Type B pancreatic cell (in vitro differentiated cells): ENCODE measurements around the gene TBC1D5. TPM values are rescaled to one million over a fixed set of nuclear protein-coding genes. Genes with fewer than 3 reads are reported as not detected.
A peak's percentile ranks its signal among the peaks of the same experiment; 100 is the strongest.

ENCODE experiments used
- DNase-seq: peaks from one replicate; pipeline ENCODE4 v3.0.0; 2021; ENCODE audit warnings: mixed read lengths; ENCODE audit not compliant: unreplicated experiment; ENCODE audit errors: extremely low spot score
- H3K27ac Mint-ChIP-seq: 2 replicates; pipeline ENCODE4 v1.8.0; 2021; ENCODE audit warnings: mild to moderate bottlenecking, mixed read lengths
- H3K27me3 Mint-ChIP-seq: 2 replicates; pipeline ENCODE4 v1.8.0; 2021; ENCODE audit warnings: mixed read lengths
- H3K36me3 Mint-ChIP-seq: 2 replicates; pipeline ENCODE4 v1.8.0; 2021; ENCODE audit warnings: mixed read lengths
- H3K4me1 Mint-ChIP-seq: one replicate; pipeline ENCODE4 v1.8.0; 2021; ENCODE audit warnings: mixed read lengths; ENCODE audit not compliant: unreplicated experiment
- H3K4me3 Mint-ChIP-seq: 2 replicates; pipeline ENCODE4 v1.8.0; 2021; ENCODE audit warnings: mild to moderate bottlenecking, mixed read lengths
- H3K9me3 Mint-ChIP-seq: 2 replicates; pipeline ENCODE4 v1.8.0; 2021; ENCODE audit warnings: mixed read lengths
- total RNA-seq: library from RNA; stranded (reverse); gene quantifications from 2 replicates; pipeline ENCODE4 v1.2.1, GENCODE V29; 2021; ENCODE audit warnings: low replicate concordance
- TF ChIP-seq, protein P1 (sequence below): fragments of 200-600 bp; sonication (generic); conservative IDR thresholded peaks from 2 replicates; pipeline ENCODE4 v1.5.0; 2021; ENCODE audit warnings: antibody characterized with exemption, mild to moderate bottlenecking

TBC1D5 gene
- total RNA-seq, 1 donor from 2014 or later, result 48.7 TPM

DNA sequence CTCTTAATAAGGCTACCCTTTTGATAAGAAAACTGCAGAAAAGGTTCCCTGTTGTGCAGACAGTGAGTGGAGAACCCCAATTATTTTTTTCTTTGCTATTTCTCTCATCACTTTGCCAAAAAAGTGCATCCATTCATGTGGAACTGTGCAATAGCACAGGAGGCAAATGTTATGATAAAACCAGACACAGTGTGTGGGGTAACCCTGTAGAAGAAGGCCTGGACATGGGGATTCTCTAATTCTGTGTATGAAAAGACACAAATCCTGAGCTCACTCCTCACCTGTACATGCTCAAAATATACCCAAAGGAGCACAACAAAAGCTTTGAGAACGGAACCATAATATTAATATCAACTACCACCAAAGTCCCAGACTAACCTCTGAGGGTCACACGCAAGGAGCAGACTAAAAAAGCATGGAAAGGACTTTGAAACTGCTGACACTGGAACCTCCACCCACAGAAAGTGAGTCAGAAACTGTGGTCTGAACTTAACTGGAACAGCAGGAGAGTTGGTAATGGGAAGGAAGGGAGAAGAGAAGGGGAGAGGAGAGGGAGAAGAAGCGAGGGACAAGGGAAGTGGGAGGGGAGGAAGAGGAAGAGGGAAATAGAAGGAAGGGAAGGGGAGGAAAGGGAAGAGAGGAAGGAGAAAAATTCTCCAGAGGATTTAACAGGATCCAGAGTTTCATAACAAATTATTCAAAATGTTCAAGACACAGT, 299.9 kb downstream of the TBC1D5 start:
- H3K27me3 Mint-ChIP-seq, result no peaks in the 10 kb centered on the region
- H3K9me3 Mint-ChIP-seq, result no peaks in the 10 kb centered on the region
- H3K27ac Mint-ChIP-seq, result no peak overlapping the region
- peaks cover 3% of the 10 kb centered on the region for H3K36me3 Mint-ChIP-seq
- no peak for DNase-seq
- TF ChIP-seq, protein P1, sequence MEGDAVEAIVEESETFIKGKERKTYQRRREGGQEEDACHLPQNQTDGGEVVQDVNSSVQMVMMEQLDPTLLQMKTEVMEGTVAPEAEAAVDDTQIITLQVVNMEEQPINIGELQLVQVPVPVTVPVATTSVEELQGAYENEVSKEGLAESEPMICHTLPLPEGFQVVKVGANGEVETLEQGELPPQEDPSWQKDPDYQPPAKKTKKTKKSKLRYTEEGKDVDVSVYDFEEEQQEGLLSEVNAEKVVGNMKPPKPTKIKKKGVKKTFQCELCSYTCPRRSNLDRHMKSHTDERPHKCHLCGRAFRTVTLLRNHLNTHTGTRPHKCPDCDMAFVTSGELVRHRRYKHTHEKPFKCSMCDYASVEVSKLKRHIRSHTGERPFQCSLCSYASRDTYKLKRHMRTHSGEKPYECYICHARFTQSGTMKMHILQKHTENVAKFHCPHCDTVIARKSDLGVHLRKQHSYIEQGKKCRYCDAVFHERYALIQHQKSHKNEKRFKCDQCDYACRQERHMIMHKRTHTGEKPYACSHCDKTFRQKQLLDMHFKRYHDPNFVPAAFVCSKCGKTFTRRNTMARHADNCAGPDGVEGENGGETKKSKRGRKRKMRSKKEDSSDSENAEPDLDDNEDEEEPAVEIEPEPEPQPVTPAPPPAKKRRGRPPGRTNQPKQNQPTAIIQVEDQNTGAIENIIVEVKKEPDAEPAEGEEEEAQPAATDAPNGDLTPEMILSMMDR, result no peak
- H3K4me3 Mint-ChIP-seq, result no peak overlapping the region
- no peaks in the 10 kb centered on the region for H3K4me1 Mint-ChIP-seq

DNA sequence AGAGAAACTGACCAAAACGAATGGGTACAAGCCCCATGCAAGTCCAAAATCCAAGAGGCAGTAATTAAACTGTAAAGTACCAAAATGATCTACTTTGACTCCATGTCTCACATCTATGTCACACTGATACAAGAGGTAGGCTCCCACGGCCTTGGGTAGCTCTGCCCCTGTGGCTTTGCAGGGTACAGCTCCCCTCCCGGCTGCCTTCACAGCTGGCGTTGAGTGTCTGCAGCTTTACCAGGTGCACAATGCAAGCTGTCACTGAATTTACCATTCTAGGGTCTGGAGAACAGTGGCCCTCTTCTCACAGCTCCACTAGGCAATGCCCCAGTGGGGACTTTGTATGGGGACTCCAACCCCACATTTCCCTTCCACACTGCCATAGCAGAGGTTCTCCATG, 308.6 kb downstream of the TBC1D5 start:
- TF ChIP-seq, protein P1, result no peak
- Mint-ChIP-seq H3K27me3 (no peaks in the 10 kb centered on the region), H3K27ac (no peak overlapping the region), H3K4me1 (no peaks in the 10 kb centered on the region), H3K36me3 (peaks cover 4% of the 10 kb centered on the region), H3K4me3 (no peak overlapping the region), H3K9me3 (no peaks in the 10 kb centered on the region)
- DNase-seq, result no peak

DNA sequence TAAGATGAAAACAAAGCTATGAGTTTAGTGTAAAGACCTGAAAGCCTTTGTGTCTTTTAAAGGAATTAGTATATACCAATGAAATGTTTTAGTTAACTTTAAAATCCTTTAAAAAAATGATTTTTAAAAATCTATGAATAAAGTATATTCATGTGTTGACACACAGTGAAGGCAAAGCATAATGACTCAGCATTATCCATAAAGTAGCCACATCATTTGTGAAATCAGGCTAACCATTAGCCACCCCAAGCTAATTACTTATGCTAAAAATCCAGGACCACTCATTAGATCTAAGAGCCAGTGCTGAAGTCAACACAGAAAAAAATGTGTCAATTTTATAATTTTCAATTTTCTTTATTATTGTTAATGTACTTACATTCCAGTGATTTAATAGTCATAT, 310.2 kb downstream of the TBC1D5 start:
- Mint-ChIP-seq H3K27ac (no peak overlapping the region), H3K36me3 (peaks cover 4% of the 10 kb centered on the region), H3K4me3 (no peak overlapping the region), H3K27me3 (no peaks in the 10 kb centered on the region), H3K4me1 (no peaks in the 10 kb centered on the region), H3K9me3 (no peaks in the 10 kb centered on the region)
- TF ChIP-seq, protein P1, result no peak
- no peak for DNase-seq

DNA sequence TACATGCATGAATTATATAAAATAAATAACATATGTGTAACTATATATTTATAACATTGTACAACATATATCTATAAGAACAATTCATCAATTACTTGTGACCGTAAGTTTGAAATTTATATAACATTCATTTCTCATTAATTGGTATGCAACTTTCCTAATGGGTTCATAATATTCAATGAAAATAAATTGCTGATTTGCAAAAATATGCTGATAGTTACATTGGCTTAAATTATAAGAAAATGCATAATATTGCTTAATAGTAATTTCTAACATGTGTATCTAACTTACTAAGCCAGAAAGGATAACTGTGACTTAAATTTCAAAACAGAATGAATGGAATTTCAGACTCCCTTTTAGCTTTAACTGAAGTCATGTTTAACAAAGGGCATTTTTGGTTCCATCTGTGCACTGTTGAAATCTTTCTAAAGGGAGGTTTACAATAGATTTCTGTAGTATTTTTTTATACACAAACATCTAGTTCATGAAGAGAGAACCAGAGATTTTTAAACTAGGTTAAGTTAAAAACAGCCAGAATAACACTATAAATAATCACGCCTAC, 310.9 kb downstream of the TBC1D5 start:
- Mint-ChIP-seq H3K27me3 (no peaks in the 10 kb centered on the region), H3K27ac (no peak overlapping the region), H3K36me3 (peaks cover 4% of the 10 kb centered on the region), H3K9me3 (no peaks in the 10 kb centered on the region), H3K4me1 (no peaks in the 10 kb centered on the region), H3K4me3 (no peak overlapping the region)
- DNase-seq, result no peak
- TF ChIP-seq, protein P1, result no peak

DNA sequence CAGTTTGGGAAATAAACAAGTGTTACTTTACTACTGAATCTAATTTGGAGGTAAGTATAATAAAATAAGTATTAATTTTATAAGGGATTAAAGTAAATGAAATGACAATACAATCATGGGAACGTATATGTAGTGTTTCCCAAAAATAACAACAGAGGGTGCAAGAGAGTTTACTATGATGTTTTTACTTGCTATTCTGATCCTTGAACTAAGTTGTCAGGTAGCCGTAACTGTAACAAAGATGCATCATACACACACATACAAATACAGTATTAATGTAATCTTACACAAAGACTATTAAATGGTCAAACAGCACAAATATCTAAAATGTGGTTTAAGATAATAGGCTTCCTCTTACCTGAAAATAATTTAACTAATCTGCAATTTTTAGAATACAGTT, 311.4 kb downstream of the TBC1D5 start:
- H3K27me3 Mint-ChIP-seq, result no peaks in the 10 kb centered on the region
- TF ChIP-seq, protein P1, result peak; percentile 74
- DNase-seq, result no peak
- H3K27ac Mint-ChIP-seq, result no peak overlapping the region
- no peaks in the 10 kb centered on the region for H3K4me1 Mint-ChIP-seq
- H3K9me3 Mint-ChIP-seq, result no peaks in the 10 kb centered on the region
- no peak overlapping the region for H3K4me3 Mint-ChIP-seq
- peaks cover 4% of the 10 kb centered on the region for H3K36me3 Mint-ChIP-seq
